NCI-H2107 treated with DMSO at 0.1 percent for 48 hours (cell line): ENCODE data around the gene STC2.
A peak's percentile ranks its signal among the peaks of the same experiment; 100 is the strongest.
"Not testable (repeated sequence)": the region's sequence is repeated elsewhere in the genome, so short reads cannot be mapped to it uniquely, and the experiment has no call there.

Source experiments
- DNase-seq: peaks from one replicate; lab custom pipeline; 2025; ENCODE audit not compliant: unreplicated experiment; lab: John Stamatoyannopoulos, UW

Gene STC2

DNA sequence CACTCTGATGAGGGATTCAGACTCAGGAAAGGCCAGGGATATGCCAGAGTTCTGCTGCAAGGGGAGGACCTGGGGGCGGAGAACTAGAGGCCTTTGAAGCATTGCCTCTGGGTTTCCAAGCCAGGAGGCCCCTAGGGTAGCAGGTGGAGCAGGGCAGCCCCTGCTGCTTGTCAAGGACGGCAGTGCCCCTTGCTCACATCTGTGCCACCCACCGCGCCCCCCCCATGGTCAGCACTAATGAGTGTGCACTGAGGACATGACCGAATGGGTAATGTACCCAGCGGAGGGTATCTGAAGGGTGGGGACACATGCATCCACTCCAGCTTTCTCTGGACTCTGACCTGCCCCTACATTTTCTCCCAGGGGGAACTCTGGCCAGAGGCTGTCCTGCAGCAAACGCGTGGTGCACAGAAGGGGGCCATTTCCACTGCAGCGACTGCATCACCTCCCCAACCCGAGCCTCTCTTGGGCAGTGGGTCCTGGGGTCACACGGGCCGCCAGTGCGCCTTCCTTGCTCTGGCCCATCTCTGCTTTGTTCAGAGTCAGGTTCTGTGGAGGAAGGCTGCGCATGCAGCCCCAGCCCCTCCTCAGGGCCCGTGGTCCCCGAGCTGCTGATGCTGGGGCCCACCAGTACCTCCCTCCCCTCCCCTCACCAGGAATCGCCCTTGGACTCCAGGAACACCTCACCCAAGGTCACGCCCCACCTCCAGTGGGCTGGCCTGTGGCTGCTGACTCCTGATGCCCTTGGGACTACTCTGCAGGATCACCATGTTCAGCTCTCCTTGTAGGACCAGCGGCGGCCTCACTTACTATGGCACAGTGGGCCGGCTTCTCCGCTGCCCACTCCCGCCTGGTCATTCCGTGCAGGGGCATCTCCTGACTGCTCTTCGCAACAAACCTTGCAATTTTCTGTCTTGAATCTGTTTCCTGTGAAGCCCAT lies 31.2 kb downstream of the STC2 start:
- no peak for DNase-seq

DNA sequence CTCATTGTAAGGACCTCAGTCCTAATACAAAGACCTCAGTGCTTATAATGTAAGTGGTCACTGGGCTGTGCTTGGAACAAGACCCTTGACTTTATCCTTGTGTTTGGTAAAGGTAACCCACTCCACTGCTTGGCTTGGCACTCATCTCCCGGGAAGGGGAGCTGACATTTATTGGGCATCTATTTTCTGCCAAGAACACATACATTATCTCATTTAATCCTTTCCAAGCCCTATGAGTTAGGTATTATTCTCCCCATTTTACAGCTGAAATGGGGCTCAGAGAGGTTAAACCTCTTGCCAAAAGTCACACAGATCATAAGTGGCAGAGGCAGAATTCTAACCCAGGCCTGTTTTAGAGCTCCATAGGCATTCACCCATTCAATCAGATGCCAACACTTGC lies 32.4 kb downstream of the STC2 start:
- DNase-seq = no peak

DNA sequence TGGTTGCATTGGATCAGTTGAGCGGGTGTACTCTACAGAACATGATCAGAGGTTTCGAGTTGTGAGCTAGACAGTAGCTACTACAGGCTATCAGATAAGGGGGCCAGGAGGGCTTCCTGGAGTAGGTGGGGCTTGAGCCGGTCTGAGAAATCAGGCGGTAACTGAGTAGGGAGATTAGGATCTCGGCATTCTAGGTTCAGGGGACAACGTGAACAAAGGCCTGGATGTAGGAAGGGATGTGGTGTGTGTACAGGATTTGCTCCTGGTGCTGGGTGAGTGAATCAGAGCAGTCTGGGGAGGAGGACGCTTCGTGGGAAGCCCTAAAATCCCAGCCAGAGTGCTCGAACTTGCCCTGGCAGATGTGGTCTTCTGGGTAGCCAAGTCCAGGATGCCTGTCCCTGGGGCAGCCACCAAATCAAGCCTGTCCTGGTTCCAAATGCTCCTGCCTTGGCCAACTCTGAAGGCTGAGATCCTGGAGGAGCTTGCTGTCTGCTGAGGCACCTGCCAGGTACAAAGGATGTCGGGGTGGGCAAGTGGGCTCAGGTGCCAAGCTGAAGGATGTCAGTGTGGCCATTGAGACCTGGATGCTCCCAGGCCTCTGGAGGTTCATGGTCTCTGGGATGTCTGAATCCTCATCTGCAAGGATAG lies 33.4 kb downstream of the STC2 start:
- DNase-seq = no peak

DNA sequence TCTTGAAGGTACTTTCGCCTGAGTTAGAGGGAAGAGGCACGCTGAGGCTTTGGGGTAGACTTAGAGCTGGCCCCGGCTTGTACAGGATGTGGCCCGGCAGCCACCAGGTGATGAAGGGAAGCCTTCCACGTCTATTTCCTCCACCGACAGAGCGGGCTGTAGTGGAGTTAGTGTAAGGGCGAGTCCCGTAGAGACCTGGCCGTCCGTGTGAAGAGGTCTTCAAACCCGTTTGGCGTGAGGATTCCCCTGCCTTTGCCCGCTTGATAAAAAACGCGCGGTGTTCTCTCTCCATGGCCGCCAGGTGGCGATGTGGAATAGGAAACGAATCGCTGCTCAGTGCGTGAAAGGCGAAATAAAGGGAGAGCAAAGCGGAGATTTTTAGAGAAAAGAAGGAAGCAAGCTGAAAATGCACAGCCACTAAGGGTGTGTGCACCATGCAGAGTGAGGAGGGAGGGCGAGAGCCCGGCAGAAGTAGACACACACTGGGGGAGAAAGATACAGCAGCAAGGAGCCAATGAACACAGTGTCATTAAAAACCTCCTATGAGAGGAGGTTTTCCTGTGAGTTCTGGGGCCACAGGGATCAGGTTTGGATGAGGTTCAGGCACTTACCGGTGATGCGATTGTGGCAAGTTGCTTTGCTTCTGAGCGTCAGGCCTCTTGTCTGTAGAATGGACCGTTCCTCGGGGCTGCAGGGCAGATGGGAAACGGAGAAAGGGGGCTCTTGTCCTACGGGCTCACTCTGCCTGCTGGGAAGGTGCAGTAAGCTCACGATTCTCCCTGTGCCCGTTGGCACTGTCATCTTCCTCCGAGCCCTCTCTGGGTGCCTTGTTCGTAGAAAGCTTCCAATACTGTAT lies 34.2 kb downstream of the STC2 start:
- DNase-seq = peak; percentile 38

DNA sequence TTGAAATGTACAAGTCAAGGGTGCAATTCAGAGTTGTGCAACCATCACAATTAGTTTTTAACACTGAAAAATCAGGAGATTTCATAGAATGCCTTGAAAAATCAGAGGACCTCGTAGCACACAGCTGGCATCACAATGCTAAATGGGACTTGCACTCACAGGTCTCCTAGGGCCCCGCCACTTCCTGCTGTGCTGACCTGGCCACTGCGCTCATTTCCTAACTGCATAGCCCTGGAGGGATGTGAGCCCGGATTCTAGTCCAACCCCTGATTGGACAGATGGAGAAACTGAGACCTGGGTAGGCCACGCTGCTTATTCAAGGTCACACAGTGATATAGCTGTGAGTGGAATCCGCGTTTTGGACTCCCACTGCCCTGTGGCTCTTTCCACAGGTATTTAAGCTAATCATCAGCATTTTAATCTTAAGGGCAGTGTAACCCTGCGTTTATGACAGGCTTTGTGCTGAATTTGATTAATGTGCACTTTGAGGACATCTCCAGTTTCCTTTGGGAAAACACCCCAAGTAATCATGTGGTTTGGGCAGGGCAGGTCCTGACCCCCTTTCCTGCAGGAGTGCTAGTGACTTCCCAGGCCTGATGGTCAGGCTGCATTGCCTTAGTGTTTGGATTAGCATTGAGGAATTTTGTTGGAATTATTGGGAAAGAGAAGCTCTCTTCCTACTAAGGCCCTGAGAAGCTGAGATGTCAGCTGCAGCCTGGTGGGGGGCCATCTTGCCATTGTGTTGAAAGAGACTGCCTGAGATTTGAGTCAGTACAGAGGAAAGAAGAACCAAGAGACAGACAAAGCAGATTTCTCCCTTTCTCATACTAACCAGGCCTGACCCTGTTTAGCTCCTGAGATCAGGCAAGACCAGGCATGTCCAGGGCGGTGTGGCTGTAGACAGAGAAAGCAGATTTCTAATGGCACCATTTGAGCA lies 36.2 kb downstream of the STC2 start:
- no peak for DNase-seq

DNA sequence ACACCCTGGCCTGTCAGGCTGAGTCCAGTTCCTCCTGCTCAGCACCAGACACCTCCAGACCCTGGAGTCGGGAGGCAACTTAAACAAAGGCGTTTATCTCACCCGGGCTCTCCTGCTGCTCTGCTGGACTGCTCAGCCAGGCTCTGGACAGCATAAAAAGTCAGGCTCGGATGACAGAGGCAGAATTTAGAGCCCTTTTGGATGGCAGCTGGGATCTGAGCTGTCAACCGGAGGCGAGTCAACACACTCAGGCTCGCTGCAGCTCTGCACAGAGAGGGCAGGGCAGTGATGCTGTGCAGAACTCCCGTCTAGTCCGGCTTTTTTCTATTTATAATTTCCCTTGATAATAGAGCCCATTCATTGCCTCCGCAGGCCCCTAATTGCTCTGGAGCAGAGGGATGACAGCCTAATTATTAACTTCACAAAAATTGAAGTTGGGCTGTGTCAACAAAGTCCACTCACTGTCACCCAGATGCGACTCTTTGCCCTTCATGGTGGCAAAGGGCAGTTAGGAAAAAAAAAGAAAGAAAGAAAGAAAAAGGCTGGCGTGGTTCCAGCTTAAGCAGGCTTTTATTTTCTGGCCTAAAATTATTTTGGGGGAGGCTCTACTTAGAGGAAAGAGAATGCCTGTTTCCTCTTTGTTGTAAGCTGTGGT lies 37.6 kb downstream of the STC2 start:
- no peak for DNase-seq

DNA sequence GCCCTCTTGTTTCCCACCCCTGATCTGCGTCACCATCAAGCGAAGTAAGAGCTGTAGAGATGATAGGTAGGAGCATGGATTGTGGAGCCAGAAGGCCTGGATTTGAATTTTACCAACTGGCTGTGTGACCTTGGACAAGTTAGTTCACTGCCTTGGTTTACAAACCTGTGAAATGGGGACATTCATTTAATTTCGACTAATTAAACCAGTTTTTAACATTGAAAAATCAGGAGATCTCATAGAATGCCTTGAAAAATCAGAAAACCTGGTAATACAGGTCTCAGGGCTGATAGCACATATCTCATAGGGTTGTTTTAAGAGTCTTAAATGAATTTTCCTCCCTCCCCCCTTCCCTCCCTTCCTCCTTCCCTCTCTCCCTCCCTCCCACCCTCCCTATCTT lies 38.8 kb downstream of the STC2 start:
- DNase-seq = no peak

DNA sequence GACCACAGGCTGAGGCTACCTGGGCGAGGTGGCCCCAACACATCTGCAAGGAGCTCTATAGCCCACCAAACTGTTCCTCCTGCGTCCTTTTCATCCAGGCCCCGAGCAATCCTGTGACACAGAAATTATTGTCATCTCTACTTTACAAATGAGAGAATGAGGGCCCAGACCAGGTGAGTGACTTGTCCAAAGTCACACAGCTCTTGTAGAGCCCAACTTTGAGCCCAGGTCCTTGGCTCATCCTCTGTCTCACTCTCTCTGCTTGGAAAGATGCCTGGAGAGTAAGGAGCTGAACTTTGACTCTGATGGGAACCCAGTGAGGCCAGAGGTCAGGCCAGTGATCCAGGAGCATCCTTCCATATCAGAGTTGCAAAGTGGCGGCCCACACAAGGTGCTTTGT lies 39.6 kb downstream of the STC2 start:
- no peak for DNase-seq

DNA sequence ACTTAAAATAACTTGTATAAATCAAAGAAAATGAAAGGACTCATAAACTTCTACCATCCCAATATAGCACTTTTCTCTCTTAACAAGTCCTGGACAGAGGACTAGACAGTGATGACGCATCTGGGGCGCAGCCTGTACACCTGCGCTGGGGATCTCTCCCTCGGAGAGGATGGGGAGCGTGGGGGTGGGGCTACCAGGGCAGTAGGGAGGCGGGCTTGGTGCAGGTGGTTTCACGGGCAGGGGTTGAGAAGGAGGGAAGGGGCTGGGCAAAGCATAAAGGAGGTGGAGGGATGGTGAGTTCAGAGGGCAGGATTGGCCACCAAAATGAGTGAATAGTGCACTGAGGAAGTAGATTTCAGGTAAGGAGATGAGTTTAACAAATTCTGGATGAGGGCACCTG lies 41.1 kb downstream of the STC2 start:
- no peak for DNase-seq

DNA sequence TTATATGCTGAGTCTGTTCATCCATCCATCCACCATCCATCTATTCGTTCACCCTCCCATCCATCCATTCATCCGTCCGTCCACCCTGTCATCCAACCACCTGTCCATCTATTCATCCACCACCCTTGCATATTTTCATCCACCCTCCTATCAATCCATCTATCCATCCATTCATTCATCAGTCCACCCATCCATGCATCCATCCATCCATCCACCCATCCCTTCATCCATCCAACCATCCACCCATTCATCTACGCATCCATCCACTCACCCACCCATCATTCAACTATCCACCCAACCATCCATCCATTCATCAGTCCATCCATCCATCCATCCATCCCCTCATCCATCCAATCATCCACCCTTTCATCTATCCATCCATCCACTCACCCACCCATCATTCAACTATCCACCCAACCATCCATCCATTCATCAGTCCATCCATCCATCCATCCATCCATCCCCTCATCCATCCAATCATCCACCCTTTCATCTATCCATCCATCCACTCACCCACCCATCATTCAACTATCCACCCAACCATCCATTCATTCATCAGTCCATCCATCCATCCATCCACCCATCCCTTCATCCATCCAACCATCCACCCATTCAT lies 43.8 kb downstream of the STC2 start:
- DNase-seq = not testable (repeated sequence)

DNA sequence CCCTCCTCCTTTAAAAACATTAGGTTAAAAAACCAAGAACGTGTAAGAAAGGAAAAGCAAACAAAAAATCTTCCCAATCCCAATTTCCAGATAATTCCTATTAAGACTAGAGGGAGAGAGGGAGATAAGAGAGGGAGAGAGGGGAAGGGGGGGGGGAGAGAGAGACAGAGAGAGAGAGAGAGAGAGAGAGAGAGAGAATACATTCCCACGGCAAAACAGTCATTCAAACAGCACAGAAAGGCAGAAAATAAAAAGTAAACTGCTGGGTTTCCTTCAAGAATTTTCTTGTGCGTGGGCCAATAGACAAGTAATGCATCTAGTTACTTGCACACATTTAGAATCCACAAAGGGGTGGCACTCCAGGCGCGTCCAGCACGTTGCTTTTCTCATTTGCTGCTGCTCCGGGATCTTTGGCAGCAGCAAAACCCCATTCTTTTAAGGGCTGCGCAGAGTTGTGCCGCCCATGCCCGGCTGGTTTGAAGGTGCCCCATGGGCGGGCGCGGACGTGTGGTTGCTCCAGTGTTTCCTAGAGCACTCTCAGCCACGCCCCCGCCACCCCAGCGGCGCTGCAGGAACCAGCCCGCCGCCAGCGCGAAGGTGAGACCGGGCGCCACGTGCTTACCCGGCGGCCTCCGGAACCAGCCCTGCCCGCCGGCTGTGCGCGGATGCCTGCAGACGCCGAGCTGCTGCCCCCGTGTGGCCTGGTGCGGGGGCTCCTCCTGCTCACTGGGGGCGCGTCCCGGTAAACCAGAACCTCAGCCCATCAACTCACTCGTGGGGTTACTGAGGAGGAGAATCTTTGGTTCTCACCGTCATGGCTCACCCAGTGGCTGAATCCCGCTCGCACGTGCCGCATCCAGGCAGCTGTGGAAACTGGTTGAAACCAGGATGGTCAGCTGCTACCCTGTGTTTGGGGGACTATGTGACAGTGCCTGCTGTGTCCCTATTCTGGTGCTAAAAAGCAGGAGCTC lies 44.6 kb downstream of the STC2 start:
- no peak for DNase-seq

DNA sequence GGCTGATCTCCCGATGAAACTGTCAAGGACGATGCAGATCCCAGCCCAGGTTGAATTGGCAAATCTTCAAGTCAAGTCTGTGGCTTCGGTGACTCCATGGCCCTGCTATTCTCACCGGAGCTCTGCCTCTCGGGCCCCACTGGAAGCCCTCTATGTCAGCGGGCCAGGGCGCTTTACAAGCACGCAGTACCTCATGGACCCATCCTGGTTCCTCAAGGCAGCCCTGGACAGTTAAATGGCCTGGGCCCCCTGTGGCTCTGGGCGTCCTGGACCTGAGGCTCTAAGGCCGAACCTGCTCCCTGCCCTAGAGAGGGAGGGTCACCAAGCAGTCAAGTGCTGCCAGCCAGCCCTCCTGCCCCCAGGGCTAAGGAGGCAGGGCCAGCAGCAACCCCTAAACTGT lies 45.3 kb downstream of the STC2 start:
- no peak for DNase-seq

DNA sequence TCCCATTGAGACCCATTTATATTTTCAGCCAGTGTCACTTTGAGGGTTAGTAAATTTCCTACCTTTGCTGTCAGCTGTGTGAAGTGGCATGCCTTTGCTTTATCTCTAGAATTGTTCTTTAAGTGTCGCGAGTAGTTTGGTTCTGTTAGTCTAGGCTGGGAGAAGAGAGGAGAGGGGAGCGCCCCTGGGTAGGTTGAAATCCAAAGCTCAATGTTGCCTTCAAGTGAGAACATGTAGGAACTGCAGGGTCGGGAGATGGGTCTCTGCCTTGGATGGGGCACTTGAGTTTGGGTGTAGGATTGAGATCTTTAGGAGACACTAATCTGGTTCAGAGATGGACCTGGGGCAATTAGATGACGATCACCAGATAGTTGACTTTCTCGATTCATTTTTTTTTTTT lies 46.3 kb downstream of the STC2 start:
- DNase-seq = no peak

DNA sequence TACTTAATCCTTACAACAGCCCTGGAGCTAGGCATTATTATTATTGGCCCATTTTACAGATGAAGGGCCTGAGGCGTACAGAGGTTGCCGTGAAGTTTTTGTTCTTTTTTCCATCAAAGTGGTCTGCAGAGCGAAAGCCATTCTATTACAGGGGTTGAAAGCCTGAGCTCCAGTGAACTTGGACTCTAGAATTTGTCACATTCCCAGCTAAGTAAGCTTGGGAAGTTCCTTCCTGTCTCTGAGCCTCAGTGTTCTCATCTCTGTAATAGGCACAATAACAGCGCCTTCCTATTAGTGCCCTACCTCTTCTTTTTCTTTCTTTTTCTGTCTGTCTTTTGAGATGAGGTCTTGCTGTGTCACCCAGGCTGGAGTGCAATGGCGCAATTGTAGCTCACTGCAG lies 49.0 kb downstream of the STC2 start:
- DNase-seq = no peak

DNA sequence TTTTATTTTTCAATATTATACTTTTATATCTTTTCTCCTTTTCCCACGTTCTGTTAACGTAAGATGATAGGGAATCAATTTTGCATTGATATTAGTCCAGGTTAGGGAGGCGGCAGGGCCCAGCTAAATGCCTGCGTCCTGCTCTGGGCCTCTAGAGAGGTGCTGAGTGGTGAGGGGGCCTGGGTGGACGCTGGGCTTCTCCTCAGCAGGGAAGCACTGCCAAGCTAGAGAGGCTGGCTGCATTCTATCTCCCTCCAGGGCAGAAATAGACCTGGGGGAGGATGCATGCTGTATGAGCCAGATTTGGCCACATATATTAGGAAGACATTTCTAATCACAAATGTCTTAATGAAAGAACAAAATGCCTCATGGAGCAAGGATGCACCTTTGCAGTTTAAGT lies 49.6 kb downstream of the STC2 start:
- DNase-seq = no peak

DNA sequence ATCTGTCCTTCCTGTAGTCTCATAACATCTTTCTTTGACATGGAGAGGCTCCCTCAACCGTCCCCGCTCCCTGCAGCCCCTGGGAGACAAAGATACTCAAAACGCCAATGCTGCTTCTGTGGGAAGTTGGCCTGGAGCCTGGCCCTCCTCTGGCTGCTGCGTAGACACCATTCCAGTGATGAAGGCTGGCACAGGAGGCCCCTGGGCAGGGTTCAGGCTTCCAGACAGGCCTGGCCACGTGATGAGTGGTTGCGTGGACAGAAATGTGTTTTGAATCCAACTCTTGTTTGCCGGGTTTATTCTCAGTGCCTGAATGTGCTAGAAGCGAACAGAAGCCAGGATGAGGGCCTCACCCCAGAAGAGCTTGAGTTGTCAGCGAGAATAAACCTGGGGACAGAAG lies 50.0 kb downstream of the STC2 start:
- DNase-seq = no peak

DNA sequence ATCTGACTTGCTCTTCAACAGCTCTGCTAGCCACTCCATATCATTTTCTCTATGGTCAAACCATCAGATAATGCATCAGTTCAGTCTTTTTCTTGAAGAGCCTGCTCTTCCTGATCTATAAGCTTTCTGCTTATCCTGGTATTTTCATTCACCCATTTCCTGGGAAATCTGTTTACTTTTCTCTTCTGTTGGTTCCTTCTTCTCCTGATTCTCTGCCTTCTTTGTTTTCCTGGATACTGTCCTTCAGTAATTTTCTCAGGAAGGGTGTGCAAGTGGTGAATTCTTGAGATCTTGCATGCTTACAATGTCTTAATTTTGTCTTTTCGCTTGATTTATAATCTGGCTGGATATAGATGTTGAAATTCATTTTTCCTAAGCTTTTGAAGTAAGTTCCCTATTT lies 53.4 kb downstream of the STC2 start:
- no peak for DNase-seq

DNA sequence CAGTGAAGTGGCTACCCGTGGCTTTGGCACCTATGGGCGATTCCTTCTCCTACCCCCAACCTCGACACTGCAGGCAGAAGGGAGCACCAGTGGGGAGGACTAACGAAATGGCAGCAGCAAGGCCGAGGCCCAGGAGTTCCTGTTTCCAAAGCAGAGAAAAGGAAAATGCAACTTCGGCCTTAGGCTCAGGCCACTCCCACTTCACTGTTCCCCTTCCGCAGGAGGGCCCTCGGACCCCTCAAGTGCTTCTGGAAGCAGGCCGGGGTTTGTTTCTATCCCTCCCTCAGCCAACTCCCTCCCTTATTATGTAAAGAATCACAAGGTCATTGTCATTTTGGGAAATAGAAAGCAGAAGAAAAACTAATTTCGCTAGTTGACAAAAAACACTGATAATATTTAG lies 56.8 kb downstream of the STC2 start:
- DNase-seq = no peak
